Loucy (cell line): ENCODE measurements around the gene NDUFS7.
A peak's percentile ranks its signal among the peaks of the same experiment; 100 is the strongest.

Experiments used
- H2AFZ ChIP-seq: fragments of 200-600 bp; sonication (generic); 2 replicates; pipeline ENCODE4 v1.6.0; 2016; ENCODE audit warnings: antibody characterized with exemption, mild to moderate bottlenecking, low read length, moderate library complexity
- H3F3A ChIP-seq: fragments of 200-600 bp; 2 replicates; pipeline ENCODE4 v1.6.0; 2016; ENCODE audit warnings: antibody characterized with exemption, low read depth, mild to moderate bottlenecking
- H3K27me3 ChIP-seq: fragments of 200-600 bp; sonication (generic); 2 replicates; pipeline ENCODE4 v1.6.1; 2014; ENCODE audit warnings: low read length, mild to moderate bottlenecking; ENCODE audit not compliant: insufficient read depth, poor library complexity, severe bottlenecking
- H3K36me3 ChIP-seq: fragments of 200-600 bp; sonication (generic); 2 replicates; pipeline ENCODE4 v1.6.1; 2016; ENCODE audit warnings: low read length; ENCODE audit not compliant: insufficient read depth
- H3K4me1 ChIP-seq: fragments of 200-600 bp; sonication (generic); 2 replicates; pipeline ENCODE4 v1.5.1; 2014; ENCODE audit warnings: low read length, mild to moderate bottlenecking; ENCODE audit not compliant: insufficient read depth, poor library complexity, severe bottlenecking
- H3K4me2 ChIP-seq: fragments of 200-600 bp; sonication (generic); 2 replicates; pipeline ENCODE4 v1.6.0; 2014; ENCODE audit warnings: antibody characterized with exemption, low read length, low read depth, mild to moderate bottlenecking; ENCODE audit not compliant: poor library complexity, severe bottlenecking
- H3K4me3 ChIP-seq: fragments of 200-600 bp; sonication (generic); 2 replicates; pipeline ENCODE4 v1.5.1; 2014; ENCODE audit warnings: low read length, mild to moderate bottlenecking, mixed read lengths; ENCODE audit not compliant: poor library complexity, severe bottlenecking
- H3K79me2 ChIP-seq: fragments of 200-600 bp; sonication (generic); 2 replicates; pipeline ENCODE4 v1.6.1; 2014; ENCODE audit warnings: low read length; ENCODE audit not compliant: insufficient read depth
- H3K9ac ChIP-seq: fragments of 200-600 bp; sonication (generic); 2 replicates; pipeline ENCODE4 v1.6.0; 2014; ENCODE audit warnings: mild to moderate bottlenecking, low read depth, low read length, moderate library complexity; ENCODE audit not compliant: poor library complexity, severe bottlenecking
- H3K9me2 ChIP-seq: fragments of 200-600 bp; sonication (generic); replicated peaks from 2 replicates; pipeline ENCODE4 v1.6.1; 2016; ENCODE audit warnings: low read depth, low read length, mixed read lengths
- H3K9me3 ChIP-seq: fragments of 200-600 bp; sonication (generic); 2 replicates; pipeline ENCODE4 v1.6.1; 2014; ENCODE audit warnings: mild to moderate bottlenecking, antibody characterized with exemption, low read length, low read depth; ENCODE audit not compliant: insufficient read depth
- H4K20me1 ChIP-seq: fragments of 200-600 bp; sonication (generic); 2 replicates; pipeline ENCODE4 v1.6.0; 2014; ENCODE audit warnings: antibody characterized with exemption, low read length, mild to moderate bottlenecking; ENCODE audit not compliant: insufficient read depth, poor library complexity, severe bottlenecking
- CTCF ChIP-seq: fragments of 200-600 bp; sonication (generic); conservative IDR thresholded peaks from 2 replicates; pipeline ENCODE4 v1.5.1; 2014; ENCODE audit warnings: mild to moderate bottlenecking, antibody characterized with exemption, low read length
- EZH2phosphoT487 ChIP-seq: fragments of 200-600 bp; IDR thresholded peaks from 2 replicates; pipeline ENCODE4 v1.6.1; 2018; ENCODE audit warnings: antibody characterized with exemption, mild to moderate bottlenecking, moderate library complexity, borderline replicate concordance

Gene NDUFS7

GRCh38 chr19:1383312-1384084 is at the start of gene NDUFS7:
TSS of gene NDUFS7 (plus strand) at chr19:1383907. CDS start at chr19:1383927, 20 bp downstream.
- Histone ChIP-seq H3K9me2 (no peaks in the 10 kb centered on the region), H3K4me2 (peak within 1 kb of the TSS; percentile 96), H2AFZ (peak within 1 kb of the TSS; percentile 87; the same call in 1 of the 2 replicates), H3K4me1 (peaks cover 5% of the 10 kb centered on the region), H3K9me3 (no peaks in the 10 kb centered on the region), H3K36me3 (no peaks in the 10 kb centered on the region), H3K9ac (peak within 1 kb of the TSS; percentile 83), H4K20me1 (peaks cover 4% of the 10 kb centered on the region), H3F3A (no peaks in the 10 kb centered on the region), H3K27me3 (no peaks in the 10 kb centered on the region), H3K79me2 (peaks cover 24% of the 10 kb centered on the region), H3K4me3 (peak within 1 kb of the TSS; percentile 96)
- TF ChIP-seq CTCF (no peak; the same call in 1 of the 2 replicates), EZH2phosphoT487 (no peak)

GRCh38 chr19:1336079-1336684 is 47.5 kb upstream of the NDUFS7 start:
- Histone ChIP-seq H3F3A (no peaks in the 10 kb centered on the region), H3K36me3 (no peaks in the 10 kb centered on the region), H3K4me1 (no peaks in the 10 kb centered on the region), H3K4me2 (no peak overlapping the region), H3K4me3 (no peak overlapping the region), H3K9me3 (no peaks in the 10 kb centered on the region), H2AFZ (no peak overlapping the region), H3K9ac (no peak overlapping the region), H3K27me3 (no peaks in the 10 kb centered on the region), H3K9me2 (no peaks in the 10 kb centered on the region), H3K79me2 (no peaks in the 10 kb centered on the region), H4K20me1 (no peaks in the 10 kb centered on the region)
- TF ChIP-seq EZH2phosphoT487 (no peak), CTCF (no peak)

GRCh38 chr19:1340681-1341469 is 42.8 kb upstream of the NDUFS7 start:
- Histone ChIP-seq H2AFZ (no peak overlapping the region), H3K4me3 (no peak overlapping the region), H3K27me3 (no peaks in the 10 kb centered on the region), H3K79me2 (no peaks in the 10 kb centered on the region), H3K9me3 (no peaks in the 10 kb centered on the region), H3F3A (no peaks in the 10 kb centered on the region), H3K36me3 (no peaks in the 10 kb centered on the region), H3K4me1 (no peaks in the 10 kb centered on the region), H4K20me1 (no peaks in the 10 kb centered on the region), H3K9ac (no peak overlapping the region), H3K9me2 (no peaks in the 10 kb centered on the region), H3K4me2 (no peak overlapping the region)
- TF ChIP-seq EZH2phosphoT487 (no peak), CTCF (no peak)
